PFSK-1 (cell line): ENCODE measurements around the gene FAM83D.

Experiments used
- FOXP2 ChIP-seq: optimal IDR thresholded peaks from 2 replicates; pipeline ENCODE3; 2011; ENCODE audit warnings: borderline replicate concordance, control low read depth, inconsistent platforms; ENCODE audit not compliant: insufficient read depth; ENCODE audit errors: extremely low read length, extremely low read depth
- POLR2AphosphoS5 ChIP-seq: IDR thresholded peaks from 2 replicates; pipeline ENCODE4 v1.6.1; 2012; ENCODE audit warnings: low read depth, mild to moderate bottlenecking, control low read depth, low read length, moderate library complexity
- SIN3A ChIP-seq: IDR thresholded peaks from 2 replicates; pipeline ENCODE4 v1.6.1; 2012; ENCODE audit warnings: mild to moderate bottlenecking, low read length, moderate library complexity, borderline replicate concordance; ENCODE audit not compliant: insufficient read depth
- TAF1 ChIP-seq: IDR thresholded peaks from 2 replicates; pipeline ENCODE4 v1.6.1; 2012; ENCODE audit warnings: low read length, control low read depth, borderline replicate concordance; ENCODE audit not compliant: insufficient read depth
- TF ChIP-seq, protein P1 (sequence below), 2 experiments: IDR thresholded peaks; 2 replicates each; pipeline versions ENCODE4 v1.6.1 to v1.8.0; 2011 to 2012; ENCODE audit warnings: low read depth in 2 of 2, low read length in 2 of 2, control low read depth in 1 of 2, inconsistent platforms in 1 of 2, mild to moderate bottlenecking in 1 of 2, moderate library complexity in 1 of 2; ENCODE audit not compliant: insufficient read depth in 1 of 2

The FAM83D gene

DNA sequence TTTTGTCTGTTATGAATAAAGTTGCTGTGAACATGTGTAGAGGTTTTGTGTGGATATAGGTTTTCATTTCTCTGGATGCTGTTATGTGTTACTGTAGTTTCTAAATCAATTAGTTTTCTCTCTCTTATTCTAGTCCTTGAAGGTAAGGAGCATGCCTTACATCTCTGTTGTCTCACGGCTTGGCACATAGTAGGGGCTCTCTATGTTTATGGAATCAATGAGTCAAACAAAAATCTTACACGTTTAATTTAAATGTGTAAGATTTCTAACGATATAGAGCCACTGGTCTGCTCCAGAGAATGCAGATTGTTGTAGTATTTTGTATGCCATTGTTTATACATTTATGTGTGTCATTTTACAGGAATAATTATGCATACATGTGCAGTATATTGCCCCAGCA lies 20.6 kb downstream of the FAM83D start:
- no peak for TF ChIP-seq POLR2AphosphoS5
- TF ChIP-seq, protein P1, sequence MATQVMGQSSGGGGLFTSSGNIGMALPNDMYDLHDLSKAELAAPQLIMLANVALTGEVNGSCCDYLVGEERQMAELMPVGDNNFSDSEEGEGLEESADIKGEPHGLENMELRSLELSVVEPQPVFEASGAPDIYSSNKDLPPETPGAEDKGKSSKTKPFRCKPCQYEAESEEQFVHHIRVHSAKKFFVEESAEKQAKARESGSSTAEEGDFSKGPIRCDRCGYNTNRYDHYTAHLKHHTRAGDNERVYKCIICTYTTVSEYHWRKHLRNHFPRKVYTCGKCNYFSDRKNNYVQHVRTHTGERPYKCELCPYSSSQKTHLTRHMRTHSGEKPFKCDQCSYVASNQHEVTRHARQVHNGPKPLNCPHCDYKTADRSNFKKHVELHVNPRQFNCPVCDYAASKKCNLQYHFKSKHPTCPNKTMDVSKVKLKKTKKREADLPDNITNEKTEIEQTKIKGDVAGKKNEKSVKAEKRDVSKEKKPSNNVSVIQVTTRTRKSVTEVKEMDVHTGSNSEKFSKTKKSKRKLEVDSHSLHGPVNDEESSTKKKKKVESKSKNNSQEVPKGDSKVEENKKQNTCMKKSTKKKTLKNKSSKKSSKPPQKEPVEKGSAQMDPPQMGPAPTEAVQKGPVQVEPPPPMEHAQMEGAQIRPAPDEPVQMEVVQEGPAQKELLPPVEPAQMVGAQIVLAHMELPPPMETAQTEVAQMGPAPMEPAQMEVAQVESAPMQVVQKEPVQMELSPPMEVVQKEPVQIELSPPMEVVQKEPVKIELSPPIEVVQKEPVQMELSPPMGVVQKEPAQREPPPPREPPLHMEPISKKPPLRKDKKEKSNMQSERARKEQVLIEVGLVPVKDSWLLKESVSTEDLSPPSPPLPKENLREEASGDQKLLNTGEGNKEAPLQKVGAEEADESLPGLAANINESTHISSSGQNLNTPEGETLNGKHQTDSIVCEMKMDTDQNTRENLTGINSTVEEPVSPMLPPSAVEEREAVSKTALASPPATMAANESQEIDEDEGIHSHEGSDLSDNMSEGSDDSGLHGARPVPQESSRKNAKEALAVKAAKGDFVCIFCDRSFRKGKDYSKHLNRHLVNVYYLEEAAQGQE (IDR thresholded peaks at IDR 0.05; ENCODE audit: insufficient read depth in 1 of 2, low read depth in 2 of 2, low read length in 2 of 2): no peak
- TF ChIP-seq FOXP2: no peak
- no peak for TF ChIP-seq SIN3A
- TF ChIP-seq TAF1: no peak

DNA sequence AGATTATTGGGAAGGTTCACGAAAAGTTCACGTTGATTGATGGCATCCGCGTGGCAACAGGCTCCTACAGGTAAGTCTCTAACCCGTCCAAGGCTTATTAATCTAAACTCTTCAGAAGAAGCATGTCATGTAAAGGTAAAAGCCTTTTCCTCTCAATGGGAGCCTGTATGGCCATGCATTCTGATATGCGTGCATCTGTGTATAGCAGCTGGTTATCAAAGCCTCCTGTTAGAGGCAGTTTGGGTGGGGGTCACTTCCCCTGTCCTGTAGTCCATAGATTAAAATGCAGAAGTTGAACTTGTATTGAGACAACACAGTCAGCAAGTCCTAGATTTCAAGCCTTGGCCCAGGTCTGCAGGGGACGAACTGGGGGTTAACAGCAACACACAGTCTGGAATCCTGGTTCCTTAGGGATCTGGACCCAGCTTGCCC lies 21.7 kb downstream of the FAM83D start:
- TF ChIP-seq FOXP2: no peak
- TF ChIP-seq SIN3A: no peak
- TF ChIP-seq TAF1: no peak
- TF ChIP-seq, protein P1 (IDR thresholded peaks at IDR 0.05; ENCODE audit: insufficient read depth in 1 of 2, low read depth in 2 of 2, low read length in 2 of 2): no peak
- TF ChIP-seq POLR2AphosphoS5: no peak

DNA sequence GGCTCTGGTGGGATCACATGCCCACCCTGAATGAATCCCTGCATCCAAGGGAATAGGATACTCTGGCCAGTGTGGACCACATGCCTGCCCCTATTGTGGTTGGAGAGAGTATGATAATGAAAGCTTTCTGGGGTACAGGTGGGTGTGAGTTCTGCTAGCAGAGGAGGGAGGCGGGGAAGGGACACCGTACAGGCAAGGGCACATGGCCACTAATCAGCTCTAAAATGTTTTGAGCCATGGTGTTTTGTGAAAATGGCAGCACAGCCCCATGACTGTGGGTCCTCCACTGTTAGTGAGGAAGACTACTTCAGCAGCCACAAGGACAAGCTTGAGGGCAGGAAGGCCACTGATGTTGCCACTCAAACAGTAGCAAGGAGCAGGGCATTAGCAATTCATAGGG lies 24.0 kb downstream of the FAM83D start:
- TF ChIP-seq TAF1: no peak
- TF ChIP-seq FOXP2: no peak
- no peak for TF ChIP-seq POLR2AphosphoS5
- TF ChIP-seq, protein P1 (IDR thresholded peaks at IDR 0.05; ENCODE audit: insufficient read depth in 1 of 2, low read depth in 2 of 2, low read length in 2 of 2): no peak
- no peak for TF ChIP-seq SIN3A

DNA sequence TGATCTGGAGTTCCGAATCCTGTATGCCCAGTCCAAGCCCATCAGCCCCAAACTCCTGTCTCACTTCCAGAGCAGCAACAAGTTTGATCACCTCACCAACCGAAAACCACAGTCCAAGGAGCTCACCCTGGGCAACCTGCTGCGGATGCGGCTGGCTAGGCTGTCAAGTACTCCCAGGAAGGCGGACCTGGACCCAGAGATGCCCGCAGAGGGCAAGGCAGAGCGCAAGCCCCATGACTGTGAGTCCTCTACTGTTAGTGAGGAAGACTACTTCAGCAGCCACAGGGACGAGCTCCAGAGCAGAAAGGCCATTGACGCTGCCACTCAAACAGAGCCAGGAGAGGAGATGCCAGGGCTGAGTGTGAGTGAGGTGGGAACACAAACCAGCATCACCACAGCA lies 25.4 kb downstream of the FAM83D start:
- TF ChIP-seq SIN3A (no peak), FOXP2 (no peak)

DNA sequence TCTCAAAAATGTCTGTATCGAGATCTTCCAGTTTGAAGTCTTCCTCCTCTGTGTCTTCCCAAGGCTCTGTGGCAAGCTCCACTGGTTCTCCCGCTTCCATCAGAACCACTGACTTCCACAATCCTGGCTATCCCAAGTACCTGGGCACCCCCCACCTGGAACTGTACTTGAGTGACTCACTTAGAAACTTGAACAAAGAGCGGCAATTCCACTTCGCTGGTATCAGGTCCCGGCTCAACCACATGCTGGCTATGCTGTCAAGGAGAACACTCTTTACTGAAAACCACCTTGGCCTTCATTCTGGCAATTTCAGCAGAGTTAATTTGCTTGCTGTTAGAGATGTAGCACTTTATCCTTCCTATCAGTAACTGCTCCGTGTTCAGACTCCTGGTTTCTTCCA lies 25.9 kb downstream of the FAM83D start:
- TF ChIP-seq SIN3A: no peak
- TF ChIP-seq POLR2AphosphoS5: no peak

DNA sequence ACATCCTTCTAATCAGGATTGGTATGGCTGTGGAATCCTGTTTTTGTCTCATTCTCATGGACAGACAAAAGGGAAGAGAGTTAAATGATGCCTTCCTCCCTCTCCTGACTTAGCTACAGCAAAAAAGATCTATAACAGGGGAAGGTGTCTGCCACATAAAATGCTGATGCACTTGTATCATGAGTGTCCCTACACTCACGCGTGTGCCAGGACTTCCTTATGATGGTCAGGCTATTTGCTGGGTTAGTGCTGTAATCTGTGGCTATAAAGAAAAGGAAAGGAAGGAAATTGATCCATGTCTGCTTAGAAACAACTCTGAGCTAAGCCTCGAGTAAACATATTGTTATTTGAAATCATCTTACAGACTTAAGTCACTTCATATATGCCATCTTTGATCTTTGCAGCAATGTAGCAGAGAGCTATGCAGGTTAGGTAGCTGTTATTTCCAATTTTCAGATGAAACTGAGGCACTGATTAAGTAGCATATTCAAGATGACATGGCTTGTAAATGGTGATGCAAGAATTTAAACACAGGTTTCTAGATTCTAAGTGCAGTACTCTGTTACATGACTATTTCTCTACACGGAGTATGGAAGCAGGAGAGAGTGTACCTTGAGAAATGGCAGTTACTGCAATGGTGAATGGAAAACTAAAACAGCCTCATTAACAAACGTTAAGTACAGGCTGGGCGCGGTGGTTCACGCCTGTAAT lies 27.6 kb downstream of the FAM83D start:
- TF ChIP-seq, protein P1 (IDR thresholded peaks at IDR 0.05; ENCODE audit: insufficient read depth in 1 of 2, low read depth in 2 of 2, low read length in 2 of 2): no peak
- TF ChIP-seq SIN3A (no peak), POLR2AphosphoS5 (no peak), FOXP2 (no peak), TAF1 (no peak)
